Mesenteric fat pad (tissue), 1 donor: ENCODE measurements around the gene TMEM38B. TPM values are rescaled to one million over a fixed set of nuclear protein-coding genes. Genes with fewer than 3 reads are reported as not detected.

Source experiments
- total RNA-seq: library from RNA; stranded (reverse); fragmentation: NEBNext Ultra II Directional; extraction: Animal tissue kit (Norgen Biotek cat#: 25700); gene quantifications from one replicate; pipeline ENCODE4 v1.2.1, GENCODE V29; 2021
- donor health status: DM: yes; HTN: yes; CAD: no.

Gene TMEM38B
- total RNA-seq, 1 donor from 2014 or later = 12.3 TPM

Other genes starting within 250 kb of the TMEM38B start
- gene FSD1L, start 246.5 kb upstream of the TMEM38B start, total RNA-seq = 5.1 TPM
- 13.5 TPM for gene FKTN, start 136.4 kb upstream of the TMEM38B start, total RNA-seq
- gene TAL2, start 32.1 kb upstream of the TMEM38B start, total RNA-seq = not detected